Measurements from ENCODE around the gene NACC2.

DNA sequence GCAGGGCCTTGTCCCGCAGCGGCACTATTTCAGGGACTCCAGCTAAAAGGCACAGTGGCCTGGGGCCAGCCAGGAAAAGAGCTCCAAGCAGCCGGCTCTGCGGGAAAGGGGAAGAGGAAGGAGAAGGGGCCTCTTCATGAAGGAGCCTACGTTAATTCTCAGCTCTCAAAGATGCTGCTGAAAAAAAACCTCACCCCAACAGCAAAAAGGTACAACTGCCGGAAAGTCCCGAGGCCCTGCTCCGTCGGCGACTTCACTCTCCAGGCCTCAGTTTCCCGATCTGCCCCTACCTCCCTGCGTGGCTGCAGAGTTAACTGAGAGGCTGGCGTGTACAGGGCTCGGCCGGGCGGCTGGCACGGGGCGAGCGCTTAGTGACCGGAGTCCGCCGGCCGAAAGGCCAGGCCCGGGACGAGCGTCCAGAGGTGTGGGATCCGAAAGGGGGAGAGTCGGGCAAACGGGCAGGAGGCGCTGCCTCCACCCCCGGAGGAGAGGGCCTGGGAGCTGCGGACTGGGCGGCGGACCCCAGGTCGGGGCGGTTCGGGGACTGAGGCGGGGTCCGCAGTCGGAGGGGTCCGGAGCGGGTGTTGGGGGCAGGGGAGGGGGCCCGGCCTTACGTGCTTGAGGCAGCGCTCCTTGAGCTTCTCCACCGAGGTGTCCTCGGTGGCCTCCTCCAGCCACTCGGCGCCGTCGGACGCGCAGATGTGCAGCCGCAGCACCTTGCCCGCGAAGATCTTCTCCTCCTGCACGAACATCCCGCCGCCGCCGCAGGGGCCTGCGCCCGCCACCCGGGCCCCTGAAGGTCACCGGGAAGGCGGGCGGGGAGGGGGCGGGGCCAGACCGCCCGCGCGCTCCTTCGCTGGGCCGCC lies 134.4 kb downstream of the NACC2 start:
- TF ChIP-seq SMC3 (IDR thresholded peaks at IDR 0.05; ENCODE audit: low read depth, low read length) (no peak), TEAD4 (IDR thresholded peaks at IDR 0.05; ENCODE audit: borderline replicate concordance, insufficient read depth) (no peak), FOXM1 (IDR thresholded peaks at IDR 0.05; ENCODE audit: low read depth) (no peak), CTCF (IDR thresholded peaks at IDR 0.05) (no peak), SIN3A (IDR thresholded peaks at IDR 0.05; ENCODE audit: borderline replicate concordance, low read depth, low read length) (no peak), EP300 (IDR thresholded peaks at IDR 0.05; ENCODE audit: borderline replicate concordance in 1 of 2, low read depth in 1 of 2, low read length in 1 of 2) (no peak), POLR2AphosphoS5 (IDR thresholded peaks at IDR 0.05; ENCODE audit: low read depth, low read length) (no peak), YY1 (IDR thresholded peaks at IDR 0.05; ENCODE audit: low read depth) (no peak), TCF12 (IDR thresholded peaks at IDR 0.05) (no peak), FOSL2 (IDR thresholded peaks at IDR 0.05; ENCODE audit: borderline replicate concordance, low read depth) (no peak), NFIC (IDR thresholded peaks at IDR 0.05; ENCODE audit: borderline replicate concordance) (no peak)
- TF ChIP-seq, protein P1, sequence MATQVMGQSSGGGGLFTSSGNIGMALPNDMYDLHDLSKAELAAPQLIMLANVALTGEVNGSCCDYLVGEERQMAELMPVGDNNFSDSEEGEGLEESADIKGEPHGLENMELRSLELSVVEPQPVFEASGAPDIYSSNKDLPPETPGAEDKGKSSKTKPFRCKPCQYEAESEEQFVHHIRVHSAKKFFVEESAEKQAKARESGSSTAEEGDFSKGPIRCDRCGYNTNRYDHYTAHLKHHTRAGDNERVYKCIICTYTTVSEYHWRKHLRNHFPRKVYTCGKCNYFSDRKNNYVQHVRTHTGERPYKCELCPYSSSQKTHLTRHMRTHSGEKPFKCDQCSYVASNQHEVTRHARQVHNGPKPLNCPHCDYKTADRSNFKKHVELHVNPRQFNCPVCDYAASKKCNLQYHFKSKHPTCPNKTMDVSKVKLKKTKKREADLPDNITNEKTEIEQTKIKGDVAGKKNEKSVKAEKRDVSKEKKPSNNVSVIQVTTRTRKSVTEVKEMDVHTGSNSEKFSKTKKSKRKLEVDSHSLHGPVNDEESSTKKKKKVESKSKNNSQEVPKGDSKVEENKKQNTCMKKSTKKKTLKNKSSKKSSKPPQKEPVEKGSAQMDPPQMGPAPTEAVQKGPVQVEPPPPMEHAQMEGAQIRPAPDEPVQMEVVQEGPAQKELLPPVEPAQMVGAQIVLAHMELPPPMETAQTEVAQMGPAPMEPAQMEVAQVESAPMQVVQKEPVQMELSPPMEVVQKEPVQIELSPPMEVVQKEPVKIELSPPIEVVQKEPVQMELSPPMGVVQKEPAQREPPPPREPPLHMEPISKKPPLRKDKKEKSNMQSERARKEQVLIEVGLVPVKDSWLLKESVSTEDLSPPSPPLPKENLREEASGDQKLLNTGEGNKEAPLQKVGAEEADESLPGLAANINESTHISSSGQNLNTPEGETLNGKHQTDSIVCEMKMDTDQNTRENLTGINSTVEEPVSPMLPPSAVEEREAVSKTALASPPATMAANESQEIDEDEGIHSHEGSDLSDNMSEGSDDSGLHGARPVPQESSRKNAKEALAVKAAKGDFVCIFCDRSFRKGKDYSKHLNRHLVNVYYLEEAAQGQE (IDR thresholded peaks at IDR 0.05; ENCODE audit: low read depth, low read length) = no peak
